HepG2 (cell line): ENCODE results near the gene CABP4. TPM values are rescaled to one million over a fixed set of nuclear protein-coding genes. Genes with fewer than 3 reads are reported as not detected.

Experiments
- ARID2 ChIP-seq: sonication (generic); formaldehyde crosslinking; IDR thresholded peaks from 2 replicates; pipeline ENCODE4 v1.8.1; 2022; ENCODE audit warnings: mild to moderate bottlenecking, missing genetic modification reagents, borderline replicate concordance
- ATF7 ChIP-seq, 2 experiments: fragments of 450-650 bp in 1 of 2; sonication (generic) in 1 of 2; formaldehyde crosslinking in 1 of 2; IDR thresholded peaks; 2 replicates each; pipeline versions ENCODE4 v1.4.0 to v1.6.1; 2016 to 2020; ENCODE audit warnings: antibody characterized with exemption in 1 of 2, mild to moderate bottlenecking in 1 of 2, missing genetic modification reagents in 1 of 2
- CREB1 ChIP-seq, 2 experiments: fragments of 450-650 bp in 1 of 2; IDR thresholded peaks; 2 replicates each; pipeline ENCODE4 v1.6.1; 2016 to 2017; ENCODE audit warnings: control low read depth in 1 of 2, mild to moderate bottlenecking in 1 of 2, missing compliant biosample characterization in 1 of 2, missing genetic modification characterization in 1 of 2
- KLF12 ChIP-seq: sonication (generic); formaldehyde crosslinking; IDR thresholded peaks from 2 replicates; pipeline ENCODE4 v1.4.0; 2020; ENCODE audit warnings: missing genetic modification reagents, borderline replicate concordance
- MYNN ChIP-seq: sonication (generic); formaldehyde crosslinking; IDR thresholded peaks from 2 replicates; pipeline ENCODE4 v1.4.0; 2020; ENCODE audit warnings: mild to moderate bottlenecking, low read depth, missing genetic modification reagents
- RBAK ChIP-seq: sonication (generic); formaldehyde crosslinking; IDR thresholded peaks from 2 replicates; pipeline ENCODE4 v1.5.1; 2020; ENCODE audit warnings: mild to moderate bottlenecking, missing genetic modification reagents
- ZFP37 ChIP-seq: sonication (generic); formaldehyde crosslinking; IDR thresholded peaks from 2 replicates; pipeline ENCODE4 v1.4.0; 2020; ENCODE audit warnings: missing genetic modification reagents, borderline replicate concordance
- ZFYVE20 ChIP-seq: sonication (generic); formaldehyde crosslinking; IDR thresholded peaks from 2 replicates; pipeline ENCODE4 v1.8.0; 2023; ENCODE audit warnings: low read depth, mild to moderate bottlenecking, moderate library complexity, missing genetic modification reagents, borderline replicate concordance
- ZHX2 ChIP-seq, 2 experiments: sonication (generic) in 1 of 2; formaldehyde crosslinking in 1 of 2; IDR thresholded peaks; 2 replicates each; pipeline versions ENCODE4 v1.6.1 to v1.9.0; 2014 to 2022; ENCODE audit warnings: antibody characterized with exemption in 1 of 2, borderline replicate concordance in 1 of 2, inconsistent platforms in 1 of 2, low read depth in 1 of 2, missing genetic modification reagents in 1 of 2
- ZNF232 ChIP-seq: sonication (generic); formaldehyde crosslinking; IDR thresholded peaks from 2 replicates; pipeline ENCODE4 v1.4.0; 2020; ENCODE audit warnings: missing genetic modification reagents, borderline replicate concordance
- ZNF556 ChIP-seq: sonication (generic); formaldehyde crosslinking; IDR thresholded peaks from 2 replicates; pipeline ENCODE4 v1.4.0; 2020; ENCODE audit warnings: mild to moderate bottlenecking, missing genetic modification reagents, borderline replicate concordance
- polyA plus RNA-seq, 8 experiments: library from polyadenylated mRNA; depleted of rRNA in 3 of 8; stranded (reverse) in 7 of 8; unstranded in 1 of 8; fragments of >200 nt; fragmentation: Illumina TruSeq in 4 of 8; extraction: Trizol in 4 of 8; gene quantifications; 2 replicates each; pipeline versions ENCODE4 v1.2.1 to v1.2.3, GENCODE V29; 2011 to 2016; ENCODE audit warnings: low read depth in 4 of 8, missing spikeins in 1 of 8, mixed read lengths in 1 of 8; ENCODE audit not compliant: insufficient read depth in 1 of 8
- total RNA-seq, 5 experiments: library from RNA; depleted of rRNA; stranded (reverse); fragments of >200 nt; fragmentation: Illumina TruSeq; extraction: Trizol; gene quantifications; 2 replicates each; pipeline ENCODE4 v1.2.3, GENCODE V29; 2016; ENCODE audit warnings: low read depth in 1 of 5

Gene CABP4
- total and polyA plus RNA-seq, 2 of the 13 experiments (the other 11 are each of a cell fraction or from before 2014, with no cell fraction given): not detected

GRCh38 chr11:67452141-67452952 lies 2.8 kb upstream of the CABP4 start, which contains the start of gene GPR152 (continued):
- TF ChIP-seq ZHX2 (IDR thresholded peaks at IDR 0.05; ENCODE audit: low read depth) (no peak), ZHX2 (CRISPR knock-in tag; IDR thresholded peaks at IDR 0.05; ENCODE audit: borderline replicate concordance) (no peak), ZNF232 (CRISPR knock-in tag) (no peak), KLF12 (no peak), MYNN (CRISPR knock-in tag) (no peak), ARID2 (no peak), ZNF556 (CRISPR knock-in tag) (no peak), CREB1 (IDR thresholded peaks at IDR 0.05) (no peak), CREB1 (CRISPR knock-in tag; IDR thresholded peaks at IDR 0.05) (no peak), ATF7 (IDR thresholded peaks at IDR 0.05) (0 out of 2 replicates have a peak, but pooled peaks have one; percentile 2), ATF7 (CRISPR knock-in tag; IDR thresholded peaks at IDR 0.05) (no peak), ZFP37 (no peak), ZFYVE20 (CRISPR knock-in tag) (no peak), RBAK (CRISPR knock-in tag) (no peak)
